UCSD-AML1 (cell line): Measurements from ENCODE around the gene ABCG2.
A peak's percentile ranks its signal among the peaks of the same experiment; 100 is the strongest.

Source experiments
- DNase-seq: peaks from one replicate; lab custom pipeline; 2025; ENCODE audit not compliant: unreplicated experiment; lab: John Stamatoyannopoulos, UW

Gene ABCG2

GRCh38 chr4:88158489-88159228 lies at the start of gene ABCG2:
ABCG2 (minus strand) TSS chr4:88158639; CDS start chr4:88139995, 18,644 bp downstream.
- DNase-seq, result peak; percentile 24

GRCh38 chr4:88208156-88208555 lies 49.7 kb upstream of the ABCG2 start:
- DNase-seq, result no peak

- DNase-seq, result no peak
Observed at GRCh38 chr4:88207171-88207570, 48.7 kb upstream of the ABCG2 start.

GRCh38 chr4:88204882-88205281 lies 46.4 kb upstream of the ABCG2 start:
- no peak for DNase-seq

- DNase-seq, result no peak
Observed at GRCh38 chr4:88202443-88202842, 44.0 kb upstream of the ABCG2 start.

GRCh38 chr4:88200186-88200585 lies 41.7 kb upstream of the ABCG2 start:
- no peak for DNase-seq

GRCh38 chr4:88196523-88197185 lies 38.2 kb upstream of the ABCG2 start:
- no peak for DNase-seq

- DNase-seq, result no peak
Observed at GRCh38 chr4:88196013-88196365, 37.5 kb upstream of the ABCG2 start.

- no peak for DNase-seq
Observed at GRCh38 chr4:88195328-88196012, 37.0 kb upstream of the ABCG2 start.

- no peak for DNase-seq
Observed at GRCh38 chr4:88191404-88191803, 33.0 kb upstream of the ABCG2 start.

- DNase-seq, result no peak
Observed at GRCh38 chr4:88189881-88190585, 31.6 kb upstream of the ABCG2 start.

GRCh38 chr4:88189418-88189738 lies 30.9 kb upstream of the ABCG2 start:
- no peak for DNase-seq

- no peak for DNase-seq
Observed at GRCh38 chr4:88188738-88189417, 30.4 kb upstream of the ABCG2 start.

GRCh38 chr4:88187766-88188165 lies 29.3 kb upstream of the ABCG2 start:
- no peak for DNase-seq

GRCh38 chr4:88185906-88186305 lies 27.5 kb upstream of the ABCG2 start:
- no peak for DNase-seq

- DNase-seq, result no peak
Observed at GRCh38 chr4:88179261-88179660, 20.8 kb upstream of the ABCG2 start.

- no peak for DNase-seq
Observed at GRCh38 chr4:88178626-88179231, 20.3 kb upstream of the ABCG2 start.

- DNase-seq, result peak; percentile 75
Observed at GRCh38 chr4:88177983-88178625, 19.7 kb upstream of the ABCG2 start.

GRCh38 chr4:88172987-88173386 lies 14.5 kb upstream of the ABCG2 start:
- no peak for DNase-seq

- no peak for DNase-seq
Observed at GRCh38 chr4:88171206-88171605, 12.8 kb upstream of the ABCG2 start.
